MM.1S (cell line): Measurements from ENCODE around the gene ZNF804B.

ENCODE experiments used
- DNase-seq: peaks from one replicate; pipeline ENCODE4 v3.0.0-alpha.2; 2015
- H2AFZ ChIP-seq: fragments of 300-600 bp; sonication (generic); 2 replicates; pipeline ENCODE4 v1.6.0; 2016; ENCODE audit warnings: antibody characterized with exemption, low read length
- H3F3A ChIP-seq: fragments of 300-600 bp; sonication (generic); 2 replicates; pipeline ENCODE4 v1.6.1; 2016; ENCODE audit warnings: mild to moderate bottlenecking, antibody characterized with exemption, low read length, moderate library complexity, mixed read lengths; ENCODE audit not compliant: insufficient read depth
- H3K27ac ChIP-seq: fragments of 300-600 bp; sonication (generic); 2 replicates; pipeline ENCODE4 v1.5.1; 2016; ENCODE audit warnings: mild to moderate bottlenecking, low read length
- H3K27me3 ChIP-seq: fragments of 300-600 bp; sonication (generic); replicated peaks from 2 replicates; pipeline ENCODE4 v1.6.0; 2016; ENCODE audit warnings: low read length; ENCODE audit not compliant: insufficient read depth
- H3K36me3 ChIP-seq: fragments of 300-600 bp; sonication (generic); replicated peaks from 2 replicates; pipeline ENCODE4 v1.6.1; 2016; ENCODE audit warnings: mild to moderate bottlenecking, low read length, mixed read lengths; ENCODE audit not compliant: insufficient read depth
- H3K4me1 ChIP-seq: fragments of 300-600 bp; sonication (generic); 2 replicates; pipeline ENCODE4 v1.6.1; 2016; ENCODE audit warnings: low read length, mixed read lengths
- H3K4me2 ChIP-seq: fragments of 300-600 bp; sonication (generic); 2 replicates; pipeline ENCODE4 v1.6.0; 2016; ENCODE audit warnings: low read depth, low read length
- H3K4me3 ChIP-seq: fragments of 300-600 bp; sonication (generic); 2 replicates; pipeline ENCODE4 v1.5.1; 2016; ENCODE audit warnings: low read length, mixed read lengths
- H3K79me2 ChIP-seq: fragments of 300-600 bp; sonication (generic); 2 replicates; pipeline ENCODE4 v1.6.1; 2016; ENCODE audit warnings: mixed run types, low read length, mixed read lengths
- H3K9ac ChIP-seq: fragments of 300-600 bp; sonication (generic); 2 replicates; pipeline ENCODE4 v1.6.1; 2016; ENCODE audit warnings: low read length, mixed read lengths
- H3K9me2 ChIP-seq: fragments of 300-600 bp; sonication (generic); replicated peaks from 2 replicates; pipeline ENCODE4 v1.6.1; 2016; ENCODE audit warnings: mild to moderate bottlenecking, low read length, mixed read lengths; ENCODE audit not compliant: insufficient read depth
- H3K9me3 ChIP-seq: fragments of 300-600 bp; sonication (generic); replicated peaks from 2 replicates; pipeline ENCODE4 v1.6.1; 2016; ENCODE audit warnings: mild to moderate bottlenecking, low read length, mixed read lengths; ENCODE audit not compliant: insufficient read depth
- H4K20me1 ChIP-seq: fragments of 300-600 bp; sonication (generic); 2 replicates; pipeline ENCODE4 v1.6.1; 2016; ENCODE audit warnings: mild to moderate bottlenecking, low read length, moderate library complexity, mixed read lengths; ENCODE audit not compliant: insufficient read depth
- EZH2 ChIP-seq: fragments of 300-600 bp; sonication (generic); optimal IDR thresholded peaks from 2 replicates; pipeline ENCODE3; 2017; ENCODE audit warnings: low read depth, mild to moderate bottlenecking, antibody characterized with exemption, low read length, mixed read lengths
- EZH2phosphoT487 ChIP-seq: fragments of 300-600 bp; sonication (generic); IDR thresholded peaks from 2 replicates; pipeline ENCODE4 v1.6.1; 2018; ENCODE audit warnings: antibody characterized with exemption, low read length
- TF ChIP-seq, protein P1 (sequence below): fragments of 300-600 bp; sonication (generic); IDR thresholded peaks from 2 replicates; pipeline ENCODE4 v1.5.1; 2016; ENCODE audit warnings: antibody characterized with exemption, low read length, mixed read lengths

ZNF804B gene

DNA sequence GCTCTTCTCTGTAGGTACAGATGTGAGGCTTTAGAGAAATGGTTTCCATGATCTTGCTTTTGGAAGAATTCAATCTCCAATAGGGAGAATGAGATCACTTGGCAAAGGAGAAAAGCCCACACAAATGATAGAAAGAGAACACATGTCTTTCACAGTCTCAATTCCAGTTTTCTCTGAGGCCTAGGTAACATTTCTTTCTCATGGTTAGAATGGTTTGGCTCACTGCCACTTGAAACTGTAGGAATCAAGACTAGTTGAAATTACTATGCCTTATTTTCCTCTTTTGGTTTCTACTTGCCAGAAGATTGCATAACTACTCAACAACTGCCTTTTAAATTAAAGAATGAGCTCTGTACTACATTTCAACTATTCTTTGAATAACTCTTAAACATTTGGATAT is 312.6 kb downstream of the ZNF804B start:
- Histone ChIP-seq H3K4me3 (no peak overlapping the region), H3K9me2 (no peaks in the 10 kb centered on the region), H3K79me2 (no peaks in the 10 kb centered on the region), H4K20me1 (no peaks in the 10 kb centered on the region), H2AFZ (no peak overlapping the region), H3K27me3 (no peaks in the 10 kb centered on the region), H3K36me3 (no peaks in the 10 kb centered on the region), H3K27ac (no peak overlapping the region), H3K9me3 (no peaks in the 10 kb centered on the region), H3F3A (no peaks in the 10 kb centered on the region), H3K4me2 (no peak overlapping the region), H3K9ac (no peak overlapping the region), H3K4me1 (no peaks in the 10 kb centered on the region)
- TF ChIP-seq EZH2phosphoT487 (no peak), EZH2 (no peak)
- TF ChIP-seq, protein P1, sequence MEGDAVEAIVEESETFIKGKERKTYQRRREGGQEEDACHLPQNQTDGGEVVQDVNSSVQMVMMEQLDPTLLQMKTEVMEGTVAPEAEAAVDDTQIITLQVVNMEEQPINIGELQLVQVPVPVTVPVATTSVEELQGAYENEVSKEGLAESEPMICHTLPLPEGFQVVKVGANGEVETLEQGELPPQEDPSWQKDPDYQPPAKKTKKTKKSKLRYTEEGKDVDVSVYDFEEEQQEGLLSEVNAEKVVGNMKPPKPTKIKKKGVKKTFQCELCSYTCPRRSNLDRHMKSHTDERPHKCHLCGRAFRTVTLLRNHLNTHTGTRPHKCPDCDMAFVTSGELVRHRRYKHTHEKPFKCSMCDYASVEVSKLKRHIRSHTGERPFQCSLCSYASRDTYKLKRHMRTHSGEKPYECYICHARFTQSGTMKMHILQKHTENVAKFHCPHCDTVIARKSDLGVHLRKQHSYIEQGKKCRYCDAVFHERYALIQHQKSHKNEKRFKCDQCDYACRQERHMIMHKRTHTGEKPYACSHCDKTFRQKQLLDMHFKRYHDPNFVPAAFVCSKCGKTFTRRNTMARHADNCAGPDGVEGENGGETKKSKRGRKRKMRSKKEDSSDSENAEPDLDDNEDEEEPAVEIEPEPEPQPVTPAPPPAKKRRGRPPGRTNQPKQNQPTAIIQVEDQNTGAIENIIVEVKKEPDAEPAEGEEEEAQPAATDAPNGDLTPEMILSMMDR: no peak
- DNase-seq: peak; percentile 17

DNA sequence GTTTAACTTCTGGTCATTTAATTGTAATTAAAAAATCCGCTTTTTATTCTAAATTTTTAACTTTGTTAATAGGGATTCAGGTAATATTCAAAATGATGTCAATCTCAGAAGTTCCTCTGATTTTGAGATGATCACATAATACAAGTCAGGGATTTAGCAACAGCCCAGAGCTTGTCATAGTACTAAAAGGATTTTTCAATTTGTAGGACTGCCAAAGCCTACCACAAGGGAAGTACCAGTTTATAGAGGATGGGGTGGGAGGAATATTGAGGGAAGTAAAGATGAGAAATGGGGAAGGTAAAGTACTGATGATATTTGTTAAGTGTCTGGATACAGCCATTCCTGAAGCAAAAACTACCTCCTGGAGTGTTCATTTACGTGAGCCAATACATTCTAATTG is 314.3 kb downstream of the ZNF804B start:
- no peaks in the 10 kb centered on the region for H3K27me3 ChIP-seq
- H3K9me2 ChIP-seq: no peaks in the 10 kb centered on the region
- H3K9ac ChIP-seq: no peak overlapping the region
- TF ChIP-seq EZH2: no peak
- no peak for TF ChIP-seq EZH2phosphoT487
- H2AFZ ChIP-seq: no peak overlapping the region
- no peak for DNase-seq
- no peaks in the 10 kb centered on the region for H4K20me1 ChIP-seq
- H3K79me2 ChIP-seq: no peaks in the 10 kb centered on the region
- H3K4me1 ChIP-seq: no peaks in the 10 kb centered on the region
- H3K4me3 ChIP-seq: no peak overlapping the region
- H3K9me3 ChIP-seq: no peaks in the 10 kb centered on the region
- no peaks in the 10 kb centered on the region for H3K36me3 ChIP-seq
- no peaks in the 10 kb centered on the region for H3F3A ChIP-seq
- H3K4me2 ChIP-seq: no peak overlapping the region
- no peak overlapping the region for H3K27ac ChIP-seq

DNA sequence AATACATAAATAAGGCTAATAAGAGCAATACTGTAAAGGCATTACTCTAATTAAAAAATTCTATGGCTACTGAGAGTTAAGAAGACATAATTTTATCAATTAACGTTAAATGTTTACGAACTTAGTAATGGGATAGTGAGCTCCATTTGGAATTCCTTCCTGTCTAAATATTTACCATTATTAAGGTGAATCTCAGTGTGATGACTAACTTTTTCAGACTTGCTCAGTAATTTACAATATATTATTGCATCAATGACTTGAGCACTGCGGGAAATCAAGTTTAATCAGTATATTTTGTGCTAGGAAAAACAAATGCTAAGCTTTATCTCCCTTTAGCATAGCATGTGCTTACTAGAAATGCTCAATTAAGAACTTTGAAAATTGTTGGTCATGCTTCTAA is 318.5 kb downstream of the ZNF804B start:
- no peak overlapping the region for H3K27ac ChIP-seq
- no peaks in the 10 kb centered on the region for H3K36me3 ChIP-seq
- no peak overlapping the region for H3K4me2 ChIP-seq
- no peak overlapping the region for H3K9ac ChIP-seq
- no peak overlapping the region for H2AFZ ChIP-seq
- H3K79me2 ChIP-seq: no peaks in the 10 kb centered on the region
- TF ChIP-seq EZH2: no peak
- TF ChIP-seq, protein P1: no peak
- no peak for TF ChIP-seq EZH2phosphoT487
- H3K4me1 ChIP-seq: peaks cover 7% of the 10 kb centered on the region; the same call in 1 of the 2 replicates
- H3F3A ChIP-seq: no peaks in the 10 kb centered on the region
- no peak overlapping the region for H3K4me3 ChIP-seq
- no peaks in the 10 kb centered on the region for H3K9me3 ChIP-seq
- H3K27me3 ChIP-seq: no peaks in the 10 kb centered on the region
- no peaks in the 10 kb centered on the region for H3K9me2 ChIP-seq
- DNase-seq: no peak
- H4K20me1 ChIP-seq: no peaks in the 10 kb centered on the region

DNA sequence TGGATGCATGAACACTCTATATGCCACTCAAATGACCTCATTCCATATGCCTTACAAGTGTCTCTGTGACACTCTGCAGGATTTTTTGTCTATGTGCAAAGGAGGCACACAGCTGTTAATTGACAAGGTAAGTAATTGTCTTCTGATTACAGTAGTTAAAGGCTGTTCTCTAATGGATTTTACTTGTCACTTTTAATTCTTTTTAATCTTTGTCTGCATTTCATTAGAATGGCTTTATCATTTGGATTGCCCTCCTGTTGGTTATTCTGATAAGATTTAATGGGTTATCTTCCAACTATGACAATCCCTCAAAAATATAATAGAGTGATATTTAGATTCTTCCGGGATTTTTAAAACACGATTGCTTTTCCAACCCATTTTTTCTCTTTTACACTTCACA is 326.1 kb downstream of the ZNF804B start:
- no peak for DNase-seq
- Histone ChIP-seq H3K9me3 (no peaks in the 10 kb centered on the region), H3K27ac (no peak overlapping the region), H3K4me2 (no peak overlapping the region), H3K36me3 (no peaks in the 10 kb centered on the region), H3K4me3 (no peak overlapping the region), H3K9me2 (no peaks in the 10 kb centered on the region), H3F3A (no peaks in the 10 kb centered on the region), H3K27me3 (no peaks in the 10 kb centered on the region), H3K9ac (no peak overlapping the region), H3K4me1 (0 out of 2 replicates have a peak, but pooled peaks cover 3% of the 10 kb centered on the region), H4K20me1 (no peaks in the 10 kb centered on the region), H3K79me2 (no peaks in the 10 kb centered on the region), H2AFZ (no peak overlapping the region)
- TF ChIP-seq EZH2 (no peak), EZH2phosphoT487 (no peak)
- TF ChIP-seq, protein P1: no peak
